Activated CD4-positive, alpha-beta T cell treated with anti-CD3 and anti-CD28 coated beads, Interleukin-2, amount 50 U/mL, for 16 hours (primary cell): ENCODE results near the gene TERT.
"Not testable (repeated sequence)": the region's sequence is repeated elsewhere in the genome, so short reads cannot be mapped to it uniquely, and the experiment has no call there.

Experiments
- DNase-seq: peaks from one replicate; pipeline ENCODE4 v3.0.0-alpha.2; 2020

Gene TERT

GRCh38 chr5:1293416-1294205 is 1.3 kb downstream of the TERT start:
- no peak for DNase-seq

GRCh38 chr5:1292846-1293415 is 1.9 kb downstream of the TERT start:
- DNase-seq, result no peak

- DNase-seq, result no peak
These were observed 2.7 kb downstream of the TERT start for GRCh38 chr5:1292139-1292538.

DNA sequence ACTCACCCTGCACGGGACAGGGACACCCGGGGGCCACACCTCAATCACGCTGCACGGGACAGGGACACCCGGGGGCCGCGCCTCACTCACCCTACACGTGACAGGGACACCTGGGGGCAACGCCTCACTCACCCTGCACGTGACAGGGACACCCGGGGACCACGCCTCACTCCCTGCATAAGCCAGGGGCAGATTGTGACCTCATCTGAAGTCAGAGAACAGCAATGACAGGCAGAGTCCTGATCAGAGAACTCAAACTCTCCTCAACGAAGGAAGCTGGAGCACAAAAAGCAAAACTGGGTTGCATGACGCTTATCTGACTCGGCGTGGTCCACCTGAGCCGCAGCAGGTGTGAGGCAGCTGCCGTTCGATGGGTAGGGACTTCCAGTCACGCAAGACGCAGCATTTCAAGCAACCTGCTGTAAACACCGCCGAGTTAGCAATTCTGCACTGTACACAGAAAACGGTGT is 3.2 kb downstream of the TERT start:
- no peak for DNase-seq

DNA sequence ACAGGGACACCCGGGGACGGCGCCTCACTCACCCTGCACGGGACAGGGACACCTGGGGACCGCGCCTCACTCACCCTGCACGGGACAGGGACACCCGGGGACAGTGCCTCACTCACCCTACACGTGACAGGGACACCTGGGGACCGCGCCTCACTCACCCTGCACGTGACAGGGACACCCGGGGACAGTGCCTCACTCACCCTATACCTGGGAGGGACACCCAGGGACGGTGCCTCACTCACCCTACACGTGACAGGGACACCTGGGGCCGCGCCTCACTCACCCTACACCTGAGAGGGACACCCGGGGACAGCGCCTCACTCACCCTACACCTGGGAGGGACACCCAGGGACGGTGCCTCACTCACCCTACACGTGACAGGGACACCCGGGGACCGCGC is 3.9 kb downstream of the TERT start:
- not testable (repeated sequence) for DNase-seq

DNA sequence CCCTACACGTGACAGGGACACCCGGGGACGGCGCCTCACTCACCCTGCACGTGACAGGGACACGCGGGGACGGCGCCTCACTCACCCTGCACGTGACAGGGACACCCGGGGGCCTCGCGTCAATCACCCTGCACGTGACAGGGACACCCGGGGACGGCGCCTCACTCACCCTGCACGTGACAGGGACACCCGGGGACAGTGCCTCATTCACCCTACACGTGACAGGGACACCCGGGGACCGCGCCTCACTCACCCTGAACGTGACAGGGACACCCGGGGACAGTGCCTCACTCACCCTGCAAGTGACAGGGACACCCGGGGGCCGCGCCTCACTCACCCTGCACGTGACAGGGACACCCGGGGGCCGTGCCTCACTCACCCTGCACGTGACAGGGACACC is 5.3 kb downstream of the TERT start:
- DNase-seq, result not testable (repeated sequence)

DNA sequence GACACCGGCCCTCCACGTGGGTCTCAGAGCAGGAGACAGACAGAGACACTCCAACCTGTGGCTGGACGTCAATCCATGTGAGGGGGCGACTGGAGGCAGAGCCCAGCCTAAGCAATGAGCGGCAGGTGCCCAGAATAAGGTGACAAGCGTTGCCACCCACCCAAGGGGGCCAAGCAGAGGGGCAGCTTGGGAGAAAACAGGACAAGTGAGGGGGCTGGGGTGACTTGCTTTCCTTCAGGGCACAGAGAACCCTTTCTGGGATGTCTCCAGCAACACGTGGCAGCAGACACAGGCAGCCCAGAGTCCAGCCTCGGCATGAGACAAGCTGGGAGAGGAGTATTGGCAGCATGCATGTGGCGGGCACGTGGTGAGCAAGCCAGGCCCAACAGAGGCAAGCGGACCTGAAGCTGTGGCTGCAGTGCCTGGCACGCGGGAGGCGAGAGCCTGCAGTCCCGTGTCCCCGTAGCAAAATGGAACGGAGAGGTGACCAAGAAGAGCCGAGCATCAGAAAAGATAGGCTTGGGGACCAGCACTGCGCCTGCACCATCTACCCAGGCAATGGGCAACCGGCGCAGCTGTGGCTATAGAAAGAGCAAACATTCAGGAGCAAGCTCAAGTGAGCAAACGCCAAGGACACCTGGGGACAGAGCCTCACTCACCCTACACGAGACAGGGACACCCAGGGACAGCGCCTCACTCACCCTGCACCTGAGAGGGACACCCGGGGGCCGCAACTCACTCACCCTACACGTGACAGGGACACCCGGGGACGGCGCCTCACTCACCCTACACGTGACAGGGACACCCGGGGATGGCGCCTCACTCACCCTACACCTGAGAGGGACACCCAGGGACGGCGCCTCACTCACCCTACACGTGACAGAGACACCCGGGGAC is 6.2 kb downstream of the TERT start:
- no peak for DNase-seq

DNA sequence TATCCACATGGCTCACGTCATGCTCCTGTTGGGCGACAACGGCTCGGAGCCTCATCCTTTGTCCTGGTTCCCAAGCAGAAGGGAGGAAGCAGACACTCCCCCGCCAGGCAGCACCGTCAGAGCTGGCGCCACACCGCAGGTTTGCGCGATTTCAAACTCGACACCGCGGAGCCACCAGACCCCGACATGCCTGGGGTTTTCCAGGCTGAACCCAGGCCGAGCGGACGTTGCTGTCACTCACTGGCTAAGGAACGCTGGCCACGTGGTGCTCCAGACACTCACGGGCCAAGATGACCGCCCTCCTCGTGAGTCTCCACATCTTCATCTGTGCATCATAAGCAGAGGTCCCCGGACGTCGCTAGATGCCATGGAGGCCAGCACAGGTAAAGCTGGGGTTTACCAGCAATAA is 9.0 kb downstream of the TERT start:
- no peak for DNase-seq

- no peak for DNase-seq
These were observed 9.7 kb downstream of the TERT start for GRCh38 chr5:1285141-1285540.

- DNase-seq, result not testable (repeated sequence)
These were observed 10.4 kb downstream of the TERT start for GRCh38 chr5:1284336-1284970.

- not testable (repeated sequence) for DNase-seq
These were observed 11.2 kb downstream of the TERT start for GRCh38 chr5:1283729-1284041.

GRCh38 chr5:1282993-1283728 is 11.7 kb downstream of the TERT start:
- not testable (repeated sequence) for DNase-seq

- no peak for DNase-seq
These were observed 12.5 kb downstream of the TERT start for GRCh38 chr5:1282131-1282992.

DNA sequence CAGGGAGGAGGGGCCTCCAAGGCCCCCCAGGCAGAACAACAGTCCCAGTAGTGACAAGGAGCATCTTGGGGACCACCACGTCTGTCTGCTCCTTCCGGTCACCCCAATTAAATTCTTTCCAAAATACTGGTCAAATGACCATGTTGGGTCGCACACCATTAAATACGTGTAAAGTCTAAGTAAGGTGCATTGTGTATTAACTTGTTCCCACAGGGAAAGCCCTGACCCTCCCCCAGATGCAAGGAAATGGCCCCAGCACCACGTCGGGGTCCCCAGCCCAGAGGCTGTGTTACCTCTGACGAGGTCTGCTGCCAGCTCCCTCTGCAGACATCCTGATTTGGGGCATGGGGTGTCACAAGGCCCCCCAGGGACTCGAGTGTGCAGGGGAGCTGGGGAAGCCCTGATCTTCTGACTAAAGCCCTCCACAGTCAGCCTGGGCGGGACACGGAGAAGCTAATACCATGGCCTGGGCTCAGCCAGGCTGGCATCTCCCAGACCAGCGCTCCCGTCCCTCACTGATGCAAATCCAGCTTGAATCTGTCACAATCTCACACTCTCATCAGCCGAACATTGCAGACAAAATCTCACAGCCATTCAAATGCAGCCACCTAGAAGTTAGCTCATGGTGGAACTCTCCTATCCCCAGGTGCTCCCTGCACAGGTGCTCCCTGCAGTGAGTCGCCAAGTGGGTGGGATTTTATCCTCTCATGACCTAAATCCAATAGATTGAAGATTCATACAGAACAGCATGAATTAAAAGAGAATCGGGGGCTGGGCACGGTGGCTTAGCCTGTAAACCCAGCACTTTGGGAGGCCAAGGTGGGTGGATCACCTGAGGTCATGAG is 13.6 kb downstream of the TERT start:
- DNase-seq, result no peak

DNA sequence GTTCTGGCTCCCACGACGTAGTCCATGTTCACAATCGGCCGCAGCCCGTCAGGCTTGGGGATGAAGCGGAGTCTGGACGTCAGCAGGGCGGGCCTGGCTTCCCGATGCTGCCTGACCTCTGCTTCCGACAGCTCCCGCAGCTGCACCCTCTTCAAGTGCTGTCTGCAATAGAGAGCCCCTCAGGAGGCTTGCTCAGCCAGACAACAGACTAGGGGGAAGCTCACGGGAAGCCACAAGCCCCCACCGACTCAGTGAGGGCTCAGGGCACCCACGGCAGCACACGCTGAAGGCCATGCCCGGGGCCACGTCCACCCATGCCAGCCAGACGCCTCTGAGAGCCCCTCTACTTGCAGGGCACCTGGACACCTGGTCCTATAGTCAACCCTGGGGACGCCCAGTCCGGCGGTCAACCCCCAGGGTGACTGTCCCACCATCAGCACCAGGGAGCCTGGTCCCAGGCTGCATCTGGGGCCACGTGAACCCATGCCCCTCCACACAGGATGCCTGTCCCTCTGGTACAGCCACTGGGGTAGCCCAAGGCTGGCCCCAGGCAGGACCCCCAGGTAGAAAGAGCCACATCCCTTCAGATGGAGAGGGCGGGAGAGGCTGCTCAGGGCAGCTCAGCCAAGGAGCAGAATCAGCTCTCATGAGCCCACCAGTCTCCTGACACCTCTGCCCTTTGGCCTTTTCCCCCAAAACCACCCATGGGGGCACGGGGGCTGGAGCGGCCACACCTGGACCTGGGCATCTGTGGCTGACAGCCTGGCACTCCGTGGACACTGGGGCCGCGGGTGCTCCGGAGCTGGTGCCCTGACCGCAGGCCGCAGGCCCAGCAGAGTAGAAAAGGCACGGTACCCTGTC is 14.5 kb downstream of the TERT start:
- no peak for DNase-seq

DNA sequence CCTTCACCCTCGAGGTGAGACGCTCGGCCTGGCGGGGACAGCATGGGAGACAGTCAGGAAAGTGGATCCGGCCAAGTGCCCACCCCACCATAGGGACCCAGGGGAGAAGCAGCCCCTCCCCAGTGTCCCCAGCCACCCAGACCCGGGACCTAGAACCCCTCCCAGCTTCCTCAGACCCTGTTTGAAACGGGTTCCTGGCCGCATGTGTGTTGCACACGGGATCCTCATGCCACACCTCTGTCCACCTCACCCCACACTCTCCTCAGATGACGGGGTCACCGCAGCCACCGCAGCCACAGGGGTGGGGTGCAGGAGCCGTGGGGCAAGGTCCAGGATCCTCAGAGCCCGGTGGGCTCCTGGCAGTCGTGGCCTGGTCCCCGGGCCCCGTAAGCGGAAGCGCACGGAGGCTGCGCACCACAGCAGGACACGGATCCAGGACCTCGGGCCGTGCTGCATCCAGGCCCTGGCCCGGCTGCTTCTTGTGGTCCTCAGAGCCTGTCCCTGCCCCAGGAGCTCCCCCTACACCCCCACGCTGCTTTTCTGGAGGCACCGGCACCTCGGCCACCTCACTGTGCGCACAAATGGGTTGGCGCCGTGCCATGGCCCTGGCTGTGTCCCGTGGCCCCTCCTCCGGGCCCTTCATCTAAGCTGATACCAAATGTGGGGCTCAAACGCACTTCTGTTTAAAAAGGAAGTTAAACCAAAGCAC is 15.3 kb downstream of the TERT start:
- no peak for DNase-seq

DNA sequence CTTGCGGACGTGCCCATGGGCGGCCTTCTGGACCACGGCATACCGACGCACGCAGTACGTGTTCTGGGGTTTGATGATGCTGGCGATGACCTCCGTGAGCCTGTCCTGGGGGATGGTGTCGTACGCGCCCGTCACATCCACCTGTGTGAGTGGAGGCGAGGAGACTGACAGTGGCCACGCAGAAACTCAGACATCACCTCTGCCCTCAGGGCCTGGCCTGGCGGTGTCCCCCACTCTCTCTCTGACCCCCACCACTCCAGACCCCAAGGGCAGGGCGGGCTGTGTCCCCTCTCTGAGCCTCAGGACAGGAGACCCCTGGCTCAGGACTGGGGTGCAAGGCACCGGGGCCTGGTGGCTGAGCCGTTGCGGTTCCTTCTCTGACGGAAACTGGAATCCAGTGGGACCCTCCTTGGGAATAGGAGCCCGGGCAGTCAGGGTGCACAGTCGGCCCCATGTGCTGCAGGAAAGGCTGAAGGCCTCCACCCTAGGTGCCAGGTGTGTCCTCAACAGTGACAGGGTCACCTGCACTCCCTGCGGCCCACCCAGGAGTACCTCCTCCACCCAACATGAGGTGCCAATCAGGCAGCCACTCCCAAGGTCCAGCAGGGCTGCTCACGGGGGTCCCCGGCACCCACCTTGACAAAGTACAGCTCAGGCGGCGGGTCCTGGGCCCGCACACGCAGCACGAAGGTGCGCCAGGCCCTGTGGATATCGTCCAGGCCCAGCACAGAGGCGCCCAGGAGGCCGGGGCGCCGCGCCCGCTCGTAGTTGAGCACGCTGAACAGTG is 16.0 kb downstream of the TERT start:
- no peak for DNase-seq

DNA sequence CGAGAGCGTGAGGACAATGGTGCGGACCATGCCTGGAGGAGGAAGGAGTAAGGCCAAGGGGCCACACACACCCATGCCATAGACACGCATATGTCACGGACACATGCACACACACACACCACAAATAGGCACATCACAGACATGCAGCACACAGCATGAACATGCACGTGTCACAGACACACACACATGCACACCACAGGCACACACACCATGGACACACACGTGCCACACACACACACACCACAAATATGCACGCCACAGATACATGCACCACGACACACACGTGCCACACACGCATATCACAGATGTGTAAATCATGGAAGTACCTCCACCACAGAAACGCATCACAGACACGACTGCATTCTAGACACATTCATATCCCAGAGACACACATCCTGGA is 16.7 kb downstream of the TERT start:
- no peak for DNase-seq
